ENCODE data around the gene KIF16B. TPM values are rescaled to one million over a fixed set of nuclear protein-coding genes. Genes with fewer than 3 reads are reported as not detected.

The KIF16B gene
- total RNA-seq, 6 donors from 2014 or later, result 18.4 to 114 (median 26.3) TPM

- peaks cover 0 to 17% (median under 1%) of the 10 kb centered on the region in 4 donors for H3K36me3 ChIP-seq
- no peaks in the 10 kb centered on the region for H3K4me1 ChIP-seq
- TF ChIP-seq POLR2AphosphoS5 (IDR thresholded peaks at IDR 0.05), result no peak
- TF ChIP-seq CTCF (IDR thresholded peaks at IDR 0.05), result no peak
- TF ChIP-seq EP300 (IDR thresholded peaks at IDR 0.05), result no peak
- TF ChIP-seq POLR2A (IDR thresholded peaks at IDR 0.05), result no peak
- no peaks in the 10 kb centered on the region for H3K9me3 ChIP-seq
- DNase-seq (no peak), ATAC-seq (ENCODE audit: low FRiP score in 2 of 2) (no peak)
- no peak overlapping the region for H3K4me3 ChIP-seq
- WGBS, 2 donors, result 87 to 93% methylated on average over 1 of the region's 1 CpG
- no peak overlapping the region for H3K27ac ChIP-seq
- no peaks in the 10 kb centered on the region for H3K27me3 ChIP-seq
These were observed 210.6 kb downstream of the KIF16B start for GRCh38 chr20:16362642-16363041.

DNA sequence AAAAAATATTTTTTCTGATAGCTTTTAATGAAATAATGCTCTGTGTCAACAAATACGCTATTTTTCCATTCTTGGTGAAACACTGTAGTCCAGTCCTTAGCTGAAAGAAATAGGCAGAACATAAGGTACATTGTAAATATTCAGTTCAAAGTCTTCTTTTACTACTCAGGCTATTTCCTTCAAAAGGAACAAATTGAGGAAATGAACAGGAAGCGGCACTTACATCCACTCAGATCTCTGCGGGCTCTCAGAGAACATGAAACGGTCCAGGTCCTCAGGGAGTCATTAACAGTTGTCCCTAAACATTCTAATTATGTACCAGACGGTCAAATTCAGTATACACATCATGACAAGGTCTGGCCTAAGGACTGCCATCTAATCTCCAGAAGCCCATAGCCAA lies 212.6 kb downstream of the KIF16B start:
- H3K36me3 ChIP-seq, result peaks cover 0 to 5% (median 0%) of the 10 kb centered on the region in 4 donors
- WGBS, 2 donors, result 68 to 76% methylated on average over 5 of the region's 5 CpGs
- no peaks in the 10 kb centered on the region for H3K27me3 ChIP-seq
- ATAC-seq (ENCODE audit: low FRiP score in 2 of 2) (no peak), DNase-seq (no peak)
- no peaks in the 10 kb centered on the region for H3K4me1 ChIP-seq
- no peak for TF ChIP-seq CTCF (IDR thresholded peaks at IDR 0.05)
- TF ChIP-seq POLR2A (IDR thresholded peaks at IDR 0.05), result no peak
- TF ChIP-seq EP300 (IDR thresholded peaks at IDR 0.05), result no peak
- no peak for TF ChIP-seq POLR2AphosphoS5 (IDR thresholded peaks at IDR 0.05)
- no peaks in the 10 kb centered on the region for H3K9me3 ChIP-seq
- H3K4me3 ChIP-seq, result no peak overlapping the region
- H3K27ac ChIP-seq, result no peak overlapping the region

GRCh38 chr20:16353417-16353781 lies 219.8 kb downstream of the KIF16B start:
- 84 to 89% methylated on average over 1 of the region's 1 CpG for WGBS, 2 donors
- ATAC-seq (ENCODE audit: low FRiP score in 2 of 2) (no peak), DNase-seq (no peak)
- Histone ChIP-seq H3K4me1 (no peaks in the 10 kb centered on the region), H3K27ac (no peak overlapping the region), H3K27me3 (no peaks in the 10 kb centered on the region), H3K36me3 (peaks cover 0 to 2% (median 0%) of the 10 kb centered on the region in 4 donors), H3K9me3 (no peaks in the 10 kb centered on the region), H3K4me3 (no peak overlapping the region)
- TF ChIP-seq POLR2AphosphoS5 (IDR thresholded peaks at IDR 0.05) (no peak), EP300 (IDR thresholded peaks at IDR 0.05) (no peak), CTCF (IDR thresholded peaks at IDR 0.05) (no peak), POLR2A (IDR thresholded peaks at IDR 0.05) (no peak)

DNA sequence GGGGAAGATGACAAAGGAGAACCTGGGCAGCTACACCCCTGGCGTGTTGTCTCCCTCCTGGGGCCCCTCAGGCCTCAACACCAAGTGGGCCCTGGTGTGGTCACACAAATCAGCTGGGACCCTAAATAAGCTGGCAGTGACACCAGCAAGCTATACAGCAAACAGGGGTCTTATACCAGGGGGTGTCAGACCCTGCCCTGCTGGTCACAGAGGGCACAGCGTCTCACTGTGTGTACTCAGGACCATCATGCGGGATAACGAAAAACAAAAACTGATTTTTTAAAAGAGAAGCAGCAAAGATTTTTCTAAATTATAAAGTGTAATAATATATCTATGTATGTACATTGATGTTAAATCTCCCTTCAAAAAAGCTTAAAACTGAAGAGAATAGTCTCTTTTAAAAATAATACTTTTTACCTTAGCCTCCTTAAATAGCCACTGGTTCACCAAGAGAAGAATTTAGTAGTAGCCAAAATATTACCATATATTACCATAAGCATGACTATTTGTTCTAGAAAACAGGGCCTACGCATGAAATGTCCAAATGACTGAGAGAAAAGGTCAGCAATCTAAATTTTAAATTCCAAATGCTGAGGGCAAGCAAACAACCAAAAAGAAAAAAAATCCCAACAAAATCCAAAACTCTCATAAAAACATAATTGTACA lies 220.4 kb downstream of the KIF16B start:
- Histone ChIP-seq H3K27me3 (no peaks in the 10 kb centered on the region), H3K9me3 (no peaks in the 10 kb centered on the region), H3K4me1 (no peaks in the 10 kb centered on the region), H3K27ac (no peak overlapping the region), H3K4me3 (no peak overlapping the region), H3K36me3 (peaks cover 0 to 2% (median 0%) of the 10 kb centered on the region in 4 donors)
- ATAC-seq (ENCODE audit: low FRiP score in 2 of 2) (no peak), DNase-seq (no peak)
- WGBS, 2 donors, result 92 to 94% methylated on average over 5 of the region's 5 CpGs
- TF ChIP-seq POLR2AphosphoS5 (IDR thresholded peaks at IDR 0.05), result no peak
- TF ChIP-seq EP300 (IDR thresholded peaks at IDR 0.05), result no peak
- no peak for TF ChIP-seq POLR2A (IDR thresholded peaks at IDR 0.05)
- TF ChIP-seq CTCF (IDR thresholded peaks at IDR 0.05), result no peak

DNA sequence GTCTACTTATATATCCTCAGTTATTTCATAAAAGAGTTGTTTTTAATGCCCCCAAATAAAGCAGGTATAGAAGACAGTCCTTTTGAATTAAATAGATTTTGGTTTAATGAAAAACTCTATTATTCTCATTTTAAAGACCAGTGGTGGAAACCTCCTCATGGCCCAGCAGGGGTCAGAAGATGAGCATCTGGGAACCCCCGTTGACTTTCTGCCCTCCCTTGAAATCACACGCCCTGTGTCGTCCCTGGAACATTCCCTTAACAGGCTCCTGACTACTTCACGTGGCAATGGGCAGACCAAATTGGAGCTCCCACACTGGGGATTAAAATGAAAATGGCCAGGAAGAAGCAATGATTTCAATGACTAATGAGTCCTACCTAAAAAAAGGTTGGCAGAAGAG lies 220.9 kb downstream of the KIF16B start:
- WGBS, 2 donors, result 83% methylated on average over 4 of the region's 4 CpGs
- Histone ChIP-seq H3K4me3 (no peak overlapping the region), H3K9me3 (no peaks in the 10 kb centered on the region), H3K27ac (no peak overlapping the region), H3K27me3 (no peaks in the 10 kb centered on the region), H3K36me3 (peaks cover 0 to 2% (median 0%) of the 10 kb centered on the region in 4 donors), H3K4me1 (no peaks in the 10 kb centered on the region)
- TF ChIP-seq CTCF (IDR thresholded peaks at IDR 0.05), result no peak
- no peak for TF ChIP-seq POLR2A (IDR thresholded peaks at IDR 0.05)
- TF ChIP-seq POLR2AphosphoS5 (IDR thresholded peaks at IDR 0.05), result no peak
- no peak for TF ChIP-seq EP300 (IDR thresholded peaks at IDR 0.05)
- DNase-seq (no peak), ATAC-seq (ENCODE audit: low FRiP score in 2 of 2) (no peak)
